Glutamatergic neuron (in vitro differentiated cells): Measurements from ENCODE around the gene COX10. TPM values are rescaled to one million over a fixed set of nuclear protein-coding genes. Genes with fewer than 3 reads are reported as not detected.

Experiments
- DNase-seq: peaks from one replicate; pipeline ENCODE4 v3.0.0; 2022
- H3K27ac Mint-ChIP-seq: one replicate; pipeline ENCODE4 v1.8.0; 2020; ENCODE audit warnings: mild to moderate bottlenecking, mixed read lengths, inconsistent platforms; ENCODE audit not compliant: unreplicated experiment
- H3K27me3 Mint-ChIP-seq: one replicate; pipeline ENCODE4 v1.8.0; 2020; ENCODE audit warnings: mild to moderate bottlenecking, moderate library complexity, mixed read lengths, inconsistent platforms; ENCODE audit not compliant: unreplicated experiment
- H3K36me3 Mint-ChIP-seq: one replicate; pipeline ENCODE4 v1.8.0; 2020; ENCODE audit warnings: mild to moderate bottlenecking, mixed read lengths, inconsistent platforms; ENCODE audit not compliant: unreplicated experiment
- H3K4me1 Mint-ChIP-seq: one replicate; pipeline ENCODE4 v1.8.0; 2020; ENCODE audit warnings: mild to moderate bottlenecking, low read depth, mixed read lengths, inconsistent platforms; ENCODE audit not compliant: unreplicated experiment
- H3K4me3 Mint-ChIP-seq: one replicate; pipeline ENCODE4 v1.8.0; 2020; ENCODE audit warnings: mild to moderate bottlenecking, mixed read lengths, inconsistent platforms; ENCODE audit not compliant: unreplicated experiment
- H3K9me3 Mint-ChIP-seq: one replicate; pipeline ENCODE4 v1.8.0; 2020; ENCODE audit warnings: mild to moderate bottlenecking, moderate library complexity, mixed read lengths, inconsistent platforms; ENCODE audit not compliant: unreplicated experiment
- CTCF ChIP-seq: fragments of 200-600 bp; sonication (generic); IDR thresholded peaks from one replicate; pipeline ENCODE4 v1.5.0; 2021; ENCODE audit not compliant: partially characterized antibody, unreplicated experiment
- total RNA-seq: library from RNA; stranded (reverse); fragmentation: NEBNext Ultra II Directional; extraction: Animal tissue kit (Norgen Biotek cat#: 25700); gene quantifications from one replicate; pipeline ENCODE4 v1.2.1, GENCODE V29; 2021; ENCODE audit not compliant: unreplicated experiment

The COX10 gene
- total RNA-seq, 1 donor from 2014 or later, result 18.7 TPM

GRCh38 chr17:14200354-14200753, 131.1 kb downstream of the COX10 start:
- no peaks in the 10 kb centered on the region for H3K36me3 Mint-ChIP-seq
- H3K27me3 Mint-ChIP-seq, result no peaks in the 10 kb centered on the region
- no peak overlapping the region for H3K27ac Mint-ChIP-seq
- peaks cover 5% of the 10 kb centered on the region for H3K4me1 Mint-ChIP-seq
- DNase-seq, result no peak
- TF ChIP-seq CTCF, result no peak
- H3K4me3 Mint-ChIP-seq, result no peak overlapping the region
- no peaks in the 10 kb centered on the region for H3K9me3 Mint-ChIP-seq

- no peaks in the 10 kb centered on the region for H3K27me3 Mint-ChIP-seq
- H3K36me3 Mint-ChIP-seq, result no peaks in the 10 kb centered on the region
- no peak overlapping the region for H3K4me3 Mint-ChIP-seq
- TF ChIP-seq CTCF, result no peak
- peaks cover 5% of the 10 kb centered on the region for H3K4me1 Mint-ChIP-seq
- no peak overlapping the region for H3K27ac Mint-ChIP-seq
- DNase-seq, result no peak
- H3K9me3 Mint-ChIP-seq, result no peaks in the 10 kb centered on the region
These were observed 132.0 kb downstream of the COX10 start for GRCh38 chr17:14201021-14201987.

GRCh38 chr17:14201988-14202380, 132.7 kb downstream of the COX10 start:
- H3K36me3 Mint-ChIP-seq, result no peaks in the 10 kb centered on the region
- no peaks in the 10 kb centered on the region for H3K27me3 Mint-ChIP-seq
- no peak overlapping the region for H3K27ac Mint-ChIP-seq
- DNase-seq, result no peak
- no peak overlapping the region for H3K4me3 Mint-ChIP-seq
- no peaks in the 10 kb centered on the region for H3K9me3 Mint-ChIP-seq
- peaks cover 5% of the 10 kb centered on the region for H3K4me1 Mint-ChIP-seq
- no peak for TF ChIP-seq CTCF

- no peak for TF ChIP-seq CTCF
- no peak for DNase-seq
- H3K9me3 Mint-ChIP-seq, result no peaks in the 10 kb centered on the region
- no peak overlapping the region for H3K27ac Mint-ChIP-seq
- no peaks in the 10 kb centered on the region for H3K36me3 Mint-ChIP-seq
- H3K27me3 Mint-ChIP-seq, result no peaks in the 10 kb centered on the region
- H3K4me1 Mint-ChIP-seq, result peaks cover 4% of the 10 kb centered on the region
- no peak overlapping the region for H3K4me3 Mint-ChIP-seq
These were observed 133.3 kb downstream of the COX10 start for GRCh38 chr17:14202388-14203166.
